Measurements from ENCODE around the gene CLEC3B. TPM values are rescaled to one million over a fixed set of nuclear protein-coding genes. Genes with fewer than 3 reads are reported as not detected.

Gene CLEC3B
- total RNA-seq, 6 experiments from 2014 or later: 1.00 to 1.9 (median 1.2) TPM

DNA sequence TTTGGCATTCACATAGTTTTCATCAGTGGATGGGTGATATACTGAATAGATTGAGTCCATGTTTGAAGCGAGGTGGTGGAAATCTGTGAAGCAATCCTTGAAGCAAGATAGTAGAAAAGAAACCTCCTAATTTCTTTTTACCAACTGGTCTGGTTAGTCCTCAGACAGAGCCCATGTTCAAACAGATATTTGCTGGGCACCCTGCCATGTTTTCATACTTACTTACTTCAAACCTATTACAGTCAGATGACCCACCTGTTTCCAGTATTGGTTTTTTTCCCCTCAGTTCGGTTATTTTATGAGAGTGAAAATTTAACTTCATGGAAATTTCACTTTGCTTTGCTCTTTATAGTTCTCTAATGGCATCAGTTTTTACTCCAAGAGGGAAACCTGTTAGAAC, 26.3 kb upstream of the CLEC3B start:
- Mint-ChIP-seq H3K36me3 (ENCODE audit: low read depth) (peaks cover 18% of the 10 kb centered on the region), H3K27ac (no peak overlapping the region), H3K4me1 (ENCODE audit: low read depth) (peaks cover 14% of the 10 kb centered on the region), H3K27me3 (ENCODE audit: insufficient read depth) (no peaks in the 10 kb centered on the region), H3K9me3 (no peaks in the 10 kb centered on the region; the same call in 1 of the 2 replicates), H3K4me3 (no peak overlapping the region)
- TF ChIP-seq, protein P1, sequence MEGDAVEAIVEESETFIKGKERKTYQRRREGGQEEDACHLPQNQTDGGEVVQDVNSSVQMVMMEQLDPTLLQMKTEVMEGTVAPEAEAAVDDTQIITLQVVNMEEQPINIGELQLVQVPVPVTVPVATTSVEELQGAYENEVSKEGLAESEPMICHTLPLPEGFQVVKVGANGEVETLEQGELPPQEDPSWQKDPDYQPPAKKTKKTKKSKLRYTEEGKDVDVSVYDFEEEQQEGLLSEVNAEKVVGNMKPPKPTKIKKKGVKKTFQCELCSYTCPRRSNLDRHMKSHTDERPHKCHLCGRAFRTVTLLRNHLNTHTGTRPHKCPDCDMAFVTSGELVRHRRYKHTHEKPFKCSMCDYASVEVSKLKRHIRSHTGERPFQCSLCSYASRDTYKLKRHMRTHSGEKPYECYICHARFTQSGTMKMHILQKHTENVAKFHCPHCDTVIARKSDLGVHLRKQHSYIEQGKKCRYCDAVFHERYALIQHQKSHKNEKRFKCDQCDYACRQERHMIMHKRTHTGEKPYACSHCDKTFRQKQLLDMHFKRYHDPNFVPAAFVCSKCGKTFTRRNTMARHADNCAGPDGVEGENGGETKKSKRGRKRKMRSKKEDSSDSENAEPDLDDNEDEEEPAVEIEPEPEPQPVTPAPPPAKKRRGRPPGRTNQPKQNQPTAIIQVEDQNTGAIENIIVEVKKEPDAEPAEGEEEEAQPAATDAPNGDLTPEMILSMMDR (IDR thresholded peaks at IDR 0.05): no peak
- DNase-seq: no peak

DNA sequence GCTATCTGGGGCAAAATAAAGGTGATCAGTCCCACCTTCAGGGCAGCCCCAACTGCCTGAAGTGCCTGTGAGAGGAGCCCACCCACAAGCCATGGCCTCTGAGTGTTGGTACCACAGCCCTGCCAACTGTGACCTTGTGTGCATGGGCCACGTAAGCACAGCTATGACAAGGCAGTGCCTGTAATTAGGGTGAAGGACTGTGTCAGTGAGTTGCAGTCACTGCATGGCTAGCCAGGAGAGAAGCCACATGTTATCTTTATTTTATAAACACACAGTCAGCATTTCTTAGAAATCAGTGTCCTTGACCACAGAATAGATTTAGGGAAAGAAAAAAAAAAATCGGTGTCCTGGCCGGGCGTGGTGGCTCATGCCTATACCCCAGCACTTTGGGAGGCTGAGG, 25.3 kb upstream of the CLEC3B start:
- H3K4me3 Mint-ChIP-seq: no peak overlapping the region
- DNase-seq: no peak
- peaks cover 28% of the 10 kb centered on the region for H3K36me3 Mint-ChIP-seq (ENCODE audit: low read depth)
- H3K4me1 Mint-ChIP-seq (ENCODE audit: low read depth): peaks cover 3% of the 10 kb centered on the region
- no peak overlapping the region for H3K27ac Mint-ChIP-seq
- H3K27me3 Mint-ChIP-seq (ENCODE audit: insufficient read depth): no peaks in the 10 kb centered on the region
- no peaks in the 10 kb centered on the region; the same call in 1 of the 2 replicates for H3K9me3 Mint-ChIP-seq
- TF ChIP-seq, protein P1 (IDR thresholded peaks at IDR 0.05): no peak

DNA sequence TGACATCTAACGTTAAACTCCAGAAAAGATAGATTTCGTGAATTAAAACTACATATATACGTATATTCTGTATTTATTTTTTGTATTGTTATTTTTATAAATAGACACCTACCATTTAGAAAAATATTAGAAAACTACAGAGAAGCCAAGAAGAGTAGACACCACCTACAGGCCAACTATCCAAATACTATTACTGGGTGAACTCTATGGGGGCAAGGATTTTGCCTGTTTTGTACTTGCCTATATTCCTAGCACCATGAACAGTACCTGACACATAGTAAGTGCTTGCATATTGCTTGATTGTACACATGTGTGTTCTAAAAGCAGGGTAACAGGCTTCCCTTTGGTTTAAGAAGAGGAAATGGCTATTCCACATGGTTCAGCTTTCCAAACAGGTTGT, 24.4 kb upstream of the CLEC3B start:
- Mint-ChIP-seq H3K4me3 (no peak overlapping the region), H3K27me3 (ENCODE audit: insufficient read depth) (no peaks in the 10 kb centered on the region), H3K9me3 (no peaks in the 10 kb centered on the region; the same call in 1 of the 2 replicates), H3K27ac (no peak overlapping the region), H3K36me3 (ENCODE audit: low read depth) (peaks cover 29% of the 10 kb centered on the region), H3K4me1 (ENCODE audit: low read depth) (no peaks in the 10 kb centered on the region)
- no peak for DNase-seq
- TF ChIP-seq, protein P1 (IDR thresholded peaks at IDR 0.05): peak; percentile 36

DNA sequence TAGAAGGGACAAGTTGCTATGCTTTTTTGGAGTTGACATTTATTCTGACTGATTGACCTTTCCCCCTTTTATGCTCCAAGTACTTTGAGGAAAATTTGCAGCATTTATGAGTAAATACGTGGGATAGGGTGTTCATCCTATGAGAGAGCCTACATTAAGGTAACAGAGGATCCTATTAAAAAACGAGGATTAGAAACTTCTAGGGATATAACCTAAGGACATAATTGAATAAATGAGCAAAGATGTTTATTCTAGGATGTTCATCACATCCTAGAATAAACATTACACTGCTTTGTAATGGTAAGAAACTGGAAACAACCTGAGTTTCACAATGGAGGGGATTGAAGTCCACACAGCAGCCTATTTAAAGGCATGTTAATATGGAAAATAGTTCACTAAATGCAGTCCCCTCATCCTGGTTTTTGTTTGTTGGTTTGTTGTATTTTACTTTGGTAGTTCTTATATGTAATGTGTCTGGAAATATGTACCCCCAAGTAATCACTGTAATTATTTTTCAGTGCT, 23.9 kb upstream of the CLEC3B start:
- H3K27ac Mint-ChIP-seq: no peak overlapping the region
- H3K27me3 Mint-ChIP-seq (ENCODE audit: insufficient read depth): peaks cover 2% of the 10 kb centered on the region; the same call in 1 of the 2 replicates
- H3K9me3 Mint-ChIP-seq: no peaks in the 10 kb centered on the region; the same call in 1 of the 2 replicates
- TF ChIP-seq, protein P1 (IDR thresholded peaks at IDR 0.05): no peak
- DNase-seq: no peak
- no peak overlapping the region for H3K4me3 Mint-ChIP-seq
- peaks cover 33% of the 10 kb centered on the region for H3K36me3 Mint-ChIP-seq (ENCODE audit: low read depth)
- H3K4me1 Mint-ChIP-seq (ENCODE audit: low read depth): peaks cover 3% of the 10 kb centered on the region; the same call in 1 of the 2 replicates

DNA sequence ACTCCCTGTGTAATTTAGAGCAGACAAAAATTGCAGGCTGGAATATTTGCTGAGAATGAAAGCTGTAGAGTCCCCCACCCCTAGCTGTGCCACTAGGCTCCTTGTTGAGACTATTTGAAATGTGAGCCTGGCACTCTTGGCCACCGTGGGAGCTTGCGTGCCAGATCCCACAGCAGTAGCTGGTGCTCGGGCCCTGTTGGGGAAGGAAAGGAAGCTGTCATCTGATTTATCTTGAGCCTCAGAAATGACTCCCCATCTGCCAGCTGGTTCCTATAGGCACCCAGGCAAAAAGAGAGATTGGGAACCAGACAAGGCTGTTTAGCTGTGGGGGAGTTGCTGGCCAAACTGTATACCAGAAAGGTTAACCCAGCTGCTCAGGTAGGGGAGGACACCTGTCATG, 23.4 kb upstream of the CLEC3B start:
- DNase-seq: no peak
- Mint-ChIP-seq H3K9me3 (no peaks in the 10 kb centered on the region; the same call in 1 of the 2 replicates), H3K27me3 (ENCODE audit: insufficient read depth) (peaks cover 2% of the 10 kb centered on the region; the same call in 1 of the 2 replicates), H3K27ac (no peak overlapping the region), H3K4me3 (no peak overlapping the region), H3K4me1 (ENCODE audit: low read depth) (peaks cover 6% of the 10 kb centered on the region), H3K36me3 (ENCODE audit: low read depth) (peaks cover 36% of the 10 kb centered on the region)
- TF ChIP-seq, protein P1 (IDR thresholded peaks at IDR 0.05): no peak

All from HFFc6 (cell line).